Astrocyte (in vitro differentiated cells and primary cell): ENCODE measurements around the gene DDIT4L. TPM values are rescaled to one million over a fixed set of nuclear protein-coding genes. Genes with fewer than 3 reads are reported as not detected.
"Not testable (repeated sequence)": the region's sequence is repeated elsewhere in the genome, so short reads cannot be mapped to it uniquely, and the experiment has no call there.

Source experiments
- DNase-seq: peaks from one replicate; pipeline ENCODE4 v3.0.0-alpha.2; 2010; ENCODE audit warnings: low read depth
- FAIRE-seq: peaks from 2 replicates; lab custom pipeline; 2011; peaks lifted over from hg19 to GRCh38; lab: Jason Lieb, UNC
- H2AFZ ChIP-seq: 2 replicates; pipeline ENCODE4 v1.6.0; 2012; ENCODE audit warnings: low read depth, low read length, inconsistent platforms
- H3K27ac ChIP-seq: 2 replicates; pipeline ENCODE4 v1.5.1; 2011; ENCODE audit warnings: low read depth, low read length, inconsistent platforms
- H3K27me3 ChIP-seq: 2 replicates; pipeline ENCODE4 v1.6.0; 2011; ENCODE audit warnings: low read length, inconsistent platforms; ENCODE audit not compliant: insufficient read depth
- H3K36me3 ChIP-seq: 2 replicates; pipeline ENCODE4 v1.5.1; 2011; ENCODE audit warnings: low read length, inconsistent platforms; ENCODE audit not compliant: insufficient read depth
- H3K4me1 ChIP-seq: 2 replicates; pipeline ENCODE4 v1.5.1; 2011; ENCODE audit warnings: low read length, inconsistent platforms; ENCODE audit not compliant: insufficient read depth
- H3K4me2 ChIP-seq: 2 replicates; pipeline ENCODE4 v1.6.0; 2012; ENCODE audit warnings: low read length, inconsistent platforms
- H3K4me3 ChIP-seq: 2 replicates; pipeline ENCODE4 v1.5.1; 2011; ENCODE audit warnings: low read depth, mild to moderate bottlenecking, low read length, inconsistent platforms; ENCODE audit not compliant: insufficient read depth
- H3K79me2 ChIP-seq: 2 replicates; pipeline ENCODE4 v1.6.0; 2012; ENCODE audit warnings: mild to moderate bottlenecking, low read length, inconsistent platforms; ENCODE audit not compliant: insufficient read depth
- H3K9ac ChIP-seq: 2 replicates; pipeline ENCODE4 v1.6.0; 2012; ENCODE audit warnings: mild to moderate bottlenecking, low read length, inconsistent platforms
- H3K9me3 ChIP-seq: 2 replicates; pipeline ENCODE4 v1.5.1; 2012; ENCODE audit warnings: low read depth, mild to moderate bottlenecking, low read length, inconsistent platforms; ENCODE audit not compliant: insufficient read depth
- H4K20me1 ChIP-seq: 2 replicates; pipeline ENCODE4 v1.6.0; 2012; ENCODE audit warnings: low read length, inconsistent platforms; ENCODE audit not compliant: insufficient read depth
- H3K27ac Mint-ChIP-seq: one replicate; pipeline ENCODE4 v1.8.0; 2021; ENCODE audit warnings: mild to moderate bottlenecking, mixed read lengths; ENCODE audit not compliant: unreplicated experiment
- H3K27me3 Mint-ChIP-seq: one replicate; pipeline ENCODE4 v1.8.0; 2021; ENCODE audit warnings: low read depth, mixed read lengths; ENCODE audit not compliant: unreplicated experiment
- H3K36me3 Mint-ChIP-seq: one replicate; pipeline ENCODE4 v1.8.0; 2021; ENCODE audit warnings: low read depth, mixed read lengths; ENCODE audit not compliant: unreplicated experiment
- H3K4me1 Mint-ChIP-seq: one replicate; pipeline ENCODE4 v1.8.0; 2021; ENCODE audit warnings: low read depth, mixed read lengths; ENCODE audit not compliant: unreplicated experiment
- H3K4me3 Mint-ChIP-seq: one replicate; pipeline ENCODE4 v1.8.0; 2021; ENCODE audit warnings: mild to moderate bottlenecking, moderate library complexity, mixed read lengths; ENCODE audit not compliant: unreplicated experiment
- H3K9me3 Mint-ChIP-seq: one replicate; pipeline ENCODE4 v1.8.0; 2021; ENCODE audit warnings: mild to moderate bottlenecking, mixed read lengths; ENCODE audit not compliant: unreplicated experiment
- CTCF ChIP-seq: IDR thresholded peaks from 2 replicates; pipeline ENCODE4 v1.5.1; 2011; ENCODE audit warnings: low read depth, mild to moderate bottlenecking, inconsistent platforms, low read length, moderate library complexity; ENCODE audit not compliant: insufficient read depth
- EZH2 ChIP-seq: IDR thresholded peaks from 2 replicates; pipeline ENCODE4 v1.6.1; 2012; ENCODE audit warnings: mild to moderate bottlenecking, low read length, inconsistent platforms; ENCODE audit not compliant: insufficient read depth
- total RNA-seq: library from RNA; stranded (reverse); gene quantifications from 2 replicates; pipeline ENCODE4 v1.2.1, GENCODE V29; 2021

Gene DDIT4L
- total RNA-seq, 1 donor from 2014 or later, result 1.5 TPM

- H3K36me3 ChIP-seq, result no peaks in the 10 kb centered on the region
- no peaks in the 10 kb centered on the region for H3K9me3 ChIP-seq
- no peak for DNase-seq
- H3K27me3 ChIP-seq, result no peaks in the 10 kb centered on the region
- Mint-ChIP-seq H3K4me1 (no peaks in the 10 kb centered on the region), H3K9me3 (no peaks in the 10 kb centered on the region), H3K4me3 (no peak overlapping the region), H3K36me3 (no peaks in the 10 kb centered on the region), H3K27ac (no peak overlapping the region), H3K27me3 (no peaks in the 10 kb centered on the region)
- FAIRE-seq, result no peak
- no peak overlapping the region for H2AFZ ChIP-seq
- H3K4me3 ChIP-seq, result no peak overlapping the region
- no peak for TF ChIP-seq EZH2
- TF ChIP-seq CTCF, result no peak
- no peak overlapping the region for H3K27ac ChIP-seq
- no peak overlapping the region for H3K9ac ChIP-seq
- no peaks in the 10 kb centered on the region for H3K4me1 ChIP-seq
- no peak overlapping the region for H3K4me2 ChIP-seq
- H3K79me2 ChIP-seq, result no peaks in the 10 kb centered on the region
- no peaks in the 10 kb centered on the region for H4K20me1 ChIP-seq
These were observed 43.5 kb downstream of the DDIT4L start for GRCh38 chr4:100146756-100147155.

- H3K4me1 Mint-ChIP-seq, H3K79me2 ChIP-seq, H3K4me2 ChIP-seq, H3K4me3 Mint-ChIP-seq, DNase-seq, H3K27ac Mint-ChIP-seq, H3K27me3 ChIP-seq, H3K36me3 Mint-ChIP-seq, H3K36me3 ChIP-seq, H3K4me1 ChIP-seq, H3K27me3 Mint-ChIP-seq, H3K9me3 ChIP-seq, H4K20me1 ChIP-seq, H3K27ac ChIP-seq, H3K9me3 Mint-ChIP-seq, FAIRE-seq, H2AFZ ChIP-seq, H3K4me3 ChIP-seq, H3K9ac ChIP-seq: not testable (repeated sequence)
These were observed 52.9 kb downstream of the DDIT4L start for GRCh38 chr4:100137320-100137719.

Other genes starting within 250 kb of the DDIT4L start
- 60.5 and 68.5 TPM in 2 replicates for gene DNAJB14, start 243.8 kb downstream of the DDIT4L start, total RNA-seq
- 210 and 273 TPM in 2 replicates for gene H2AZ1, start 240.2 kb downstream of the DDIT4L start, total RNA-seq